Measurements from ENCODE around the gene DNAH5. TPM values are rescaled to one million over a fixed set of nuclear protein-coding genes. Genes with fewer than 3 reads are reported as not detected.
A peak's percentile ranks its signal among the peaks of the same experiment; 100 is the strongest.

DNAH5 gene
- total RNA-seq, 1 donor from 2014 or later: 0.12 TPM

DNA sequence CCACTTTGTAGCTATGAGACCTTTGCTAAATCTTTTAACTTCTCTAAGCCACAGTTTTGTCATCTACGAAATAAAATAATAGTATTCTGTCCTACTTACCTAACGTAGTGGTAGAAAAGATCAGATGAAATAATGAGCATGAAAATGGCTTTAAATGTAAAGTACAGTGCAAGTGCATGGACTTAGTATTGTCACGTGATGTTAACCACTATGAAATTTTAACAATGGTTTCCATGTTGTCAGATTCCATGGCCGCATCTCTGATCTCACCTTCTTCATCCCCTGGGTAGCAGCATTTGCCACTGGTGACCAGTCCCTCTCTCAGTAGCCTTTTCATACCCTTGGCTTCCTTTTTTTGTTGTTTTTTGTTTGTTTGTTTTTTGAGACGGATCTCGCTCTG is 45.9 kb downstream of the DNAH5 start:
- no peak for DNase-seq (ENCODE audit: low read depth, low spot score)
- peaks cover 6% of the 10 kb centered on the region for H3K27me3 Mint-ChIP-seq (ENCODE audit: low read depth)
- TF ChIP-seq, protein P1, sequence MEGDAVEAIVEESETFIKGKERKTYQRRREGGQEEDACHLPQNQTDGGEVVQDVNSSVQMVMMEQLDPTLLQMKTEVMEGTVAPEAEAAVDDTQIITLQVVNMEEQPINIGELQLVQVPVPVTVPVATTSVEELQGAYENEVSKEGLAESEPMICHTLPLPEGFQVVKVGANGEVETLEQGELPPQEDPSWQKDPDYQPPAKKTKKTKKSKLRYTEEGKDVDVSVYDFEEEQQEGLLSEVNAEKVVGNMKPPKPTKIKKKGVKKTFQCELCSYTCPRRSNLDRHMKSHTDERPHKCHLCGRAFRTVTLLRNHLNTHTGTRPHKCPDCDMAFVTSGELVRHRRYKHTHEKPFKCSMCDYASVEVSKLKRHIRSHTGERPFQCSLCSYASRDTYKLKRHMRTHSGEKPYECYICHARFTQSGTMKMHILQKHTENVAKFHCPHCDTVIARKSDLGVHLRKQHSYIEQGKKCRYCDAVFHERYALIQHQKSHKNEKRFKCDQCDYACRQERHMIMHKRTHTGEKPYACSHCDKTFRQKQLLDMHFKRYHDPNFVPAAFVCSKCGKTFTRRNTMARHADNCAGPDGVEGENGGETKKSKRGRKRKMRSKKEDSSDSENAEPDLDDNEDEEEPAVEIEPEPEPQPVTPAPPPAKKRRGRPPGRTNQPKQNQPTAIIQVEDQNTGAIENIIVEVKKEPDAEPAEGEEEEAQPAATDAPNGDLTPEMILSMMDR (conservative IDR thresholded peaks at IDR 0.05): no peak
- no peak overlapping the region for H3K4me3 Mint-ChIP-seq
- H3K9me3 Mint-ChIP-seq: peaks cover 2% of the 10 kb centered on the region
- no peaks in the 10 kb centered on the region for H3K36me3 Mint-ChIP-seq (ENCODE audit: low read depth)
- H3K27ac Mint-ChIP-seq (ENCODE audit: unreplicated experiment): no peak overlapping the region
- no peaks in the 10 kb centered on the region for H3K4me1 Mint-ChIP-seq

DNA sequence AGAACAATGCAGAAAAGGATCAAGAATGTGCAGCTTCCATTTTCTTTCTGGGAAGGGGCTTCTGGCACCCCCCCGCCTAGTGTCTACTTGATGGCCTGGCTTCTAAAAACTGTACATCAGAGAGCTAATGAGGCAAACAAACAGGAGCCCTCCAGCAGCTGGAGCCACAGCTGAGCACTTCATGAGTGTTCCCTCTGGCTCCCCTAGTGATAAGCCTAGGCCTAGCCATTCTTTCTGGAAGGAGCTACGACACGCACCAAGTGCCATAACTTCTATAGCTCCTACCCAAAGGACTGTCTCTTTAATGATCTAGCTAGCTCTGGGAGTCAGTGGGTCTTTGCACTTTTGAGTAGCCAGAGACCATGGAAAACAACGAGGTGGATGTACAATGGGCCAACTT is 66.1 kb downstream of the DNAH5 start:
- TF ChIP-seq, protein P1 (conservative IDR thresholded peaks at IDR 0.05): no peak
- Mint-ChIP-seq H3K27ac (ENCODE audit: unreplicated experiment) (no peak overlapping the region), H3K9me3 (peaks cover 3% of the 10 kb centered on the region), H3K4me3 (no peak overlapping the region), H3K36me3 (ENCODE audit: low read depth) (no peaks in the 10 kb centered on the region), H3K4me1 (no peaks in the 10 kb centered on the region), H3K27me3 (ENCODE audit: low read depth) (peaks cover 2% of the 10 kb centered on the region)
- no peak for DNase-seq (ENCODE audit: low read depth, low spot score)

DNA sequence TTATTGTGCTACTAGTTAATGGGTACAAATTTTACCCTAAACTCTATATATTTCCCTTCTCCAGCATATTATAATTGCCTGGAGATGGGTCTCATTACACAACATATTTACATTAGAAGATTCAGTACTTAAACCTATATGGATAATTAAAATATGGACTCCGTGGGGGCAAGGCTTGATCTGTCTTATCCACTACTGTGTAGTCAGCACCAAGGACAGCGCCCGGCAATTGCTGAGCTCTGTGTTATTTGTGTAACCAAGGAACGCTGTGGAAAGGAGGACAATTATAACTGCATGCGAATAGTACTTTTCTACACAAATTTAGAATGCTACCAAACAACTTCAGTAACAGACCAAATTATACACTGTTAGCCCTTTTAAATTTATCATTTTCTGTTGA is 77.7 kb downstream of the DNAH5 start:
- no peak overlapping the region for H3K4me3 Mint-ChIP-seq
- no peaks in the 10 kb centered on the region for H3K4me1 Mint-ChIP-seq
- H3K36me3 Mint-ChIP-seq (ENCODE audit: low read depth): no peaks in the 10 kb centered on the region
- H3K27ac Mint-ChIP-seq (ENCODE audit: unreplicated experiment): no peak overlapping the region
- DNase-seq (ENCODE audit: low read depth, low spot score): peak; percentile 71
- peaks cover 9% of the 10 kb centered on the region for H3K27me3 Mint-ChIP-seq (ENCODE audit: low read depth)
- TF ChIP-seq, protein P1 (conservative IDR thresholded peaks at IDR 0.05): no peak
- no peaks in the 10 kb centered on the region for H3K9me3 Mint-ChIP-seq

DNA sequence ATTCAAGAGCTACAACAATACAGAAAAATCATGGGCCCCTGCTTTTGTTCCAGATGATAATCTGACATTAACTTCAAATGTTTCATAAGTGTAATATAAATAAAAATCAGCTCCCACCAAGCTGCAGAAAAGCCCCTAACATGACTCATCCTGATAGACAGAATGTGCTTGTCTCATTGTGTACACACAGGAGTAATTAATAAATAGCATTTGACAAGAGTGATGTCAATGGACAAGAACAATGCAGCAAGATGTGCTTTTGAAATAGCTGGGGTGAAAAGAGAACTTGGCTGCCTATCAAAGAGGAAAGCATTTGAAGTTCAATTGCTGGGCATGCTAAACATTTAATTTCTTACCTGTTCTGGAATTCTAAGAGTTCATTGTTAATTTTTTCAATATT is 79.2 kb downstream of the DNAH5 start:
- no peak for DNase-seq (ENCODE audit: low read depth, low spot score)
- H3K4me1 Mint-ChIP-seq: no peaks in the 10 kb centered on the region
- TF ChIP-seq, protein P1 (conservative IDR thresholded peaks at IDR 0.05): no peak
- H3K4me3 Mint-ChIP-seq: no peak overlapping the region
- H3K9me3 Mint-ChIP-seq: no peaks in the 10 kb centered on the region
- peaks cover 9% of the 10 kb centered on the region for H3K27me3 Mint-ChIP-seq (ENCODE audit: low read depth)
- H3K27ac Mint-ChIP-seq (ENCODE audit: unreplicated experiment): no peak overlapping the region
- no peaks in the 10 kb centered on the region for H3K36me3 Mint-ChIP-seq (ENCODE audit: low read depth)

DNA sequence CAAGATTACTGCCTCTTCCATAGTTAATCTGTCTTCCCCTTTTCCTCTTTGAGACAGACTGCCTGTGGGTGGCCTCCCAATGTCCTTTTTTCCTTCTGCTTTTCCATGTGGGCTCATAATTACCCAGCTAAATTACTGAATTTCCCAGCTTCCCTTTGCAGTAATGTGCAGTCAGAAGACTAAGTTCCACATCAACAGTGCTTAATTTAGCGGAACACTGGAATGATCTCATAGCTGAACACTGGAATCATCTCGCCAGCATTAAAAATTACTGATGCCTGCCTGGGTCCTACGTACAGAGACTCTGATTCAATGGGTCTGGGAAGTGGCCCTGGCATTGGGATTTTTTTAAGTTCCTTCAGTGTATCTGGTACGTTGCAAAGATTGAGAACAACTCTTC is 84.3 kb downstream of the DNAH5 start:
- Mint-ChIP-seq H3K4me1 (no peaks in the 10 kb centered on the region), H3K36me3 (ENCODE audit: low read depth) (no peaks in the 10 kb centered on the region), H3K27me3 (ENCODE audit: low read depth) (peaks cover 15% of the 10 kb centered on the region), H3K9me3 (peaks cover 6% of the 10 kb centered on the region), H3K4me3 (no peak overlapping the region), H3K27ac (ENCODE audit: unreplicated experiment) (no peak overlapping the region)
- TF ChIP-seq, protein P1 (conservative IDR thresholded peaks at IDR 0.05): no peak
- DNase-seq (ENCODE audit: low read depth, low spot score): no peak

Measured in neural crest cell (in vitro differentiated cells).